GM12865 (cell line): ENCODE measurements around the gene TBC1D22A.

Experiments used
- DNase-seq: peaks from one replicate; pipeline ENCODE4 v3.0.0; 2010; ENCODE audit warnings: low read depth
- H3K4me3 ChIP-seq: 2 replicates; pipeline ENCODE4 v1.5.1; 2011; ENCODE audit warnings: mild to moderate bottlenecking, low read depth, low read length, control low read depth
- CTCF ChIP-seq: IDR thresholded peaks from 2 replicates; pipeline ENCODE4 v1.5.1; 2011; ENCODE audit warnings: low read length, control low read depth, low read depth, inconsistent platforms; ENCODE audit not compliant: insufficient read depth; ENCODE audit errors: missing control alignments

TBC1D22A gene

GRCh38 chr22:46835693-46836092 is 73.2 kb downstream of the TBC1D22A start:
- TF ChIP-seq CTCF = no peak
- no peak overlapping the region for H3K4me3 ChIP-seq
- DNase-seq = no peak

GRCh38 chr22:46841522-46841921 is 79.1 kb downstream of the TBC1D22A start:
- no peak for DNase-seq
- H3K4me3 ChIP-seq = no peak overlapping the region
- TF ChIP-seq CTCF = no peak

- TF ChIP-seq CTCF = no peak
- H3K4me3 ChIP-seq = no peak overlapping the region
- no peak for DNase-seq
Observed at GRCh38 chr22:46842606-46843005, 80.2 kb downstream of the TBC1D22A start.

GRCh38 chr22:46843821-46844255 is 81.4 kb downstream of the TBC1D22A start:
- no peak overlapping the region for H3K4me3 ChIP-seq
- no peak for TF ChIP-seq CTCF
- no peak for DNase-seq

GRCh38 chr22:46844606-46845210 is 82.3 kb downstream of the TBC1D22A start:
- no peak overlapping the region for H3K4me3 ChIP-seq
- no peak for DNase-seq
- TF ChIP-seq CTCF = no peak

- no peak for TF ChIP-seq CTCF
- no peak overlapping the region for H3K4me3 ChIP-seq
Observed at GRCh38 chr22:46845296-46846149, 83.1 kb downstream of the TBC1D22A start.

More at GRCh38 chr22:46845296-46846149, 83.1 kb downstream of the TBC1D22A start:
- no peak for DNase-seq
